Endothelial cell of umbilical vein (primary cell): ENCODE data around the gene WDR4. TPM values are rescaled to one million over a fixed set of nuclear protein-coding genes. Genes with fewer than 3 reads are reported as not detected.
"Not testable (repeated sequence)": the region's sequence is repeated elsewhere in the genome, so short reads cannot be mapped to it uniquely, and the experiment has no call there.

Source experiments
- Bru-seq: library from RNA; stranded (reverse); fragments of 400-500 nt; gene quantifications from one replicate; lab custom pipeline; 2021; lab: Mats Ljungman, UMichigan
- BruChase-seq, 2 experiments: library from RNA; stranded (reverse); fragments of 400-500 nt; gene quantifications; one replicate each; lab custom pipeline; 2021; lab: Mats Ljungman, UMichigan
- BruUV-seq: library from RNA; stranded (reverse); fragments of 400-500 nt; replicated peaks from 2 replicates; lab custom pipeline; 2021; lab: Mats Ljungman, UMichigan
- CTCF ChIA-PET: fragments of 300-600, 350-600 bp; sonication (Branson Sonifier 250); formaldehyde crosslinking; loops from one replicate; lab custom pipeline; 2021; ENCODE audit warnings: antibody characterized with exemption, inconsistent platforms; lab: Charles Lee
- POLR2A ChIA-PET: fragments of 300-600, 350-600 bp; sonication (Branson Sonifier 250); formaldehyde crosslinking; loops from one replicate; lab custom pipeline; 2021; ENCODE audit warnings: antibody characterized with exemption, inconsistent platforms; lab: Charles Lee
- DNase-seq: peaks from one replicate; pipeline ENCODE4 v3.0.0-alpha.2; 2011; ENCODE audit warnings: low read depth, low spot score
- FAIRE-seq: peaks from 2 replicates; lab custom pipeline; 2011; peaks lifted over from hg19 to GRCh38; lab: Jason Lieb, UNC
- H2AFZ ChIP-seq: 2 replicates; pipeline ENCODE4 v1.6.0; 2012; ENCODE audit warnings: low read depth, low read length, control low read depth, inconsistent platforms
- H3K27ac ChIP-seq: 2 replicates; pipeline ENCODE4 v1.5.1; 2011; ENCODE audit warnings: low read depth, mild to moderate bottlenecking, control low read depth, low read length, moderate library complexity; ENCODE audit not compliant: insufficient read depth
- H3K27me3 ChIP-seq, 2 experiments: 2 replicates each; pipeline versions ENCODE4 v1.6.0 to v1.6.1; 2011; ENCODE audit warnings: low read length in 2 of 2, mixed read lengths in 1 of 2; ENCODE audit not compliant: control insufficient read depth in 2 of 2, insufficient read depth in 2 of 2
- H3K36me3 ChIP-seq, 2 experiments: 2 replicates in 1 of 2; 3 replicates in 1 of 2; pipeline ENCODE4 v1.5.1; 2011; ENCODE audit warnings: low read length in 2 of 2, mild to moderate bottlenecking in 1 of 2, moderate library complexity in 1 of 2; ENCODE audit not compliant: control insufficient read depth in 2 of 2, insufficient read depth in 2 of 2; ENCODE audit errors: extremely low read depth in 1 of 2
- H3K4me1 ChIP-seq: 3 replicates; pipeline ENCODE4 v1.5.1; 2011; ENCODE audit warnings: mild to moderate bottlenecking, low read length; ENCODE audit not compliant: control insufficient read depth, insufficient read depth; ENCODE audit errors: extremely low read depth
- H3K4me2 ChIP-seq: 2 replicates; pipeline ENCODE4 v1.6.1; 2011; ENCODE audit warnings: low read length, control low read depth, mixed read lengths; ENCODE audit not compliant: insufficient read depth
- H3K4me3 ChIP-seq, 3 experiments: fragments of 200-600 bp in 1 of 3; sonication (generic), shearing (Covaris generic) in 1 of 3; replicated peaks in 1 of 3; 2 replicates each; pipeline ENCODE4 v1.5.1; 2011 to 2016; ENCODE audit warnings: control low read depth in 3 of 3, low read length in 3 of 3, mild to moderate bottlenecking in 2 of 3, inconsistent platforms in 1 of 3, low read depth in 1 of 3, moderate library complexity in 1 of 3; ENCODE audit not compliant: insufficient read depth in 1 of 3
- H3K79me2 ChIP-seq: 2 replicates; pipeline ENCODE4 v1.6.0; 2012; ENCODE audit warnings: low read length, inconsistent platforms; ENCODE audit not compliant: control insufficient read depth, insufficient read depth
- H3K9ac ChIP-seq: replicated peaks from 2 replicates; pipeline ENCODE3; 2011; ENCODE audit warnings: low read length, control low read depth; ENCODE audit not compliant: insufficient read depth; ENCODE audit errors: extremely low read depth
- H3K9me1 ChIP-seq: replicated peaks from 3 replicates; pipeline ENCODE4 v1.6.0; 2011; ENCODE audit warnings: mild to moderate bottlenecking, low read length; ENCODE audit not compliant: control insufficient read depth, insufficient read depth; ENCODE audit errors: extremely low read depth
- H3K9me3 ChIP-seq: replicated peaks from 2 replicates; pipeline ENCODE4 v1.5.1; 2012; ENCODE audit warnings: low read length, inconsistent platforms; ENCODE audit not compliant: control insufficient read depth, insufficient read depth
- H4K20me1 ChIP-seq: replicated peaks from 2 replicates; pipeline ENCODE3; 2011; ENCODE audit warnings: mild to moderate bottlenecking, low read length; ENCODE audit not compliant: control insufficient read depth, insufficient read depth; ENCODE audit errors: extremely low read depth
- CTCF ChIP-seq, 2 donors: IDR thresholded peaks; 1 replicate in 1 of 2; 2 replicates in 1 of 2; pipeline ENCODE4 v1.5.1; 2011; ENCODE audit warnings: low read length in 2 of 2, mild to moderate bottlenecking in 2 of 2, moderate library complexity in 2 of 2, control low read depth in 1 of 2, inconsistent platforms in 1 of 2, low read depth in 1 of 2; ENCODE audit not compliant: insufficient read depth in 1 of 2; ENCODE audit errors: extremely low read depth in 1 of 2
- EZH2 ChIP-seq: IDR thresholded peaks from 2 replicates; pipeline ENCODE4 v1.6.1; 2012; ENCODE audit warnings: borderline replicate concordance, low read depth, mild to moderate bottlenecking, moderate library complexity, low read length, inconsistent platforms; ENCODE audit not compliant: severe bottlenecking
- FOS ChIP-seq: IDR thresholded peaks from 2 replicates; pipeline ENCODE4 v1.6.1; 2011; ENCODE audit warnings: mild to moderate bottlenecking, low read length, moderate library complexity, borderline replicate concordance; ENCODE audit not compliant: insufficient read depth
- GATA2 ChIP-seq: IDR thresholded peaks from 2 replicates; pipeline ENCODE4 v1.7.0; 2011; ENCODE audit warnings: low read depth, mild to moderate bottlenecking, moderate library complexity, mixed read lengths, low read length; ENCODE audit not compliant: insufficient read length, insufficient read depth
- JUN ChIP-seq: IDR thresholded peaks from 2 replicates; pipeline ENCODE4 v1.6.1; 2011; ENCODE audit warnings: borderline replicate concordance, low read depth; ENCODE audit not compliant: insufficient read length, insufficient read depth
- MAX ChIP-seq: IDR thresholded peaks from 2 replicates; pipeline ENCODE4 v1.6.1; 2011; ENCODE audit not compliant: insufficient read depth, insufficient read length
- MYC ChIP-seq: IDR thresholded peaks from one replicate; pipeline ENCODE4 v1.6.1; 2011; ENCODE audit warnings: mild to moderate bottlenecking, low read depth, low read length
- POLR2A ChIP-seq: IDR thresholded peaks from 2 replicates; pipeline ENCODE4 v1.6.1; 2012; ENCODE audit warnings: low read depth, mild to moderate bottlenecking, control low read depth, low read length
- POLR2AphosphoS5 ChIP-seq: IDR thresholded peaks from 2 replicates; pipeline ENCODE4 v1.6.1; 2012; ENCODE audit warnings: low read depth, mild to moderate bottlenecking, control low read depth, low read length, moderate library complexity; ENCODE audit not compliant: insufficient read depth
- dilution Hi-C: fragments of 300-500 bp; cut with MboI; formaldehyde crosslinking; loops from one replicate; pipeline ENCODE4 v1.15.0; 2019; ENCODE audit warnings: low sequenced_read_pairs; ENCODE audit not compliant: extremely low pct_ligation_motif_present
- intact Hi-C: fragments of 100-400 bp; cut with micrococcal nuclease; formaldehyde crosslinking; loops from one replicate; pipeline ENCODE4 v1.10.0; 2022
- long read RNA-seq: library from polyadenylated mRNA; stranded (forward); transcript quantifications from one replicate; pipeline ENCODE4 v2.0.0, GENCODE V29; 2021
- polyA minus RNA-seq, 3 experiments: library from RNA; depleted of rRNA, polyadenylated mRNA; stranded (reverse); fragments of >200 nt; gene quantifications; 1 replicate in 1 of 3; 2 replicates in 2 of 3; pipeline ENCODE4 v1.2.3, GENCODE V29; 2011
- polyA plus RNA-seq, 4 experiments: library from polyadenylated mRNA; depleted of rRNA in 3 of 4; stranded (reverse) in 3 of 4; unstranded in 1 of 4; fragments of >200 nt; gene quantifications; 2 replicates each; pipeline versions ENCODE4 v1.2.1 to v1.2.3, GENCODE V29; 2011 to 2012; ENCODE audit warnings: missing spikeins in 1 of 4
- total RNA-seq: library from RNA; stranded (reverse); gene quantifications from 2 replicates; pipeline ENCODE4 v1.2.3, GENCODE V29; 2021

The WDR4 gene
- total RNA-seq (30.4 and 40.0 TPM in 2 replicates), polyA plus RNA-seq (18.6 and 24.5 TPM in 2 replicates), polyA minus RNA-seq (24.4 and 28.0 TPM in 2 replicates), Bru-seq, nascent RNA (percentile 74 among the genes with signal in this experiment), BruChase-seq, experiment 1, labeled RNA remaining after a 6-hour chase (percentile 78 among the genes with signal in this experiment), BruChase-seq, experiment 2, labeled RNA remaining after a 2-hour chase (percentile 78 among the genes with signal in this experiment)
- polyA plus RNA-seq (2011; cell fraction: cytosol; rRNA removed) = 21.7 and 22.5 TPM in 2 replicates
- 37.9 and 45.2 TPM in 2 replicates for polyA plus RNA-seq (2011; cell fraction: nucleus; rRNA removed)
- polyA plus RNA-seq (2012) = 24.3 and 29.9 TPM in 2 replicates
- 28.6 TPM for polyA minus RNA-seq (2011; cell fraction: cytosol; rRNA and poly(A)+ RNA removed)
- 22.7 and 27.1 TPM in 2 replicates for polyA minus RNA-seq (2011; cell fraction: nucleus; rRNA and poly(A)+ RNA removed)
- long read RNA-seq, transcript WDR4-202 (11 exons, 2,122 nt) = minor isoform, 9 of 122 reads
- long read RNA-seq, transcript WDR4-201 (12 exons, 1,471 nt) = major isoform, 71 of 122 reads
- long read RNA-seq, partial matches to known transcripts = 6 of 122 reads
- long read RNA-seq, other reads (novel, unspliced or antisense) = 36 of 122 reads

- peaks cover 0 to 2% of the 10 kb centered on the region in 2 experiments for H3K36me3 ChIP-seq
- peak within 1 kb of the TSS; percentile 82 for H3K9ac ChIP-seq
- H3K4me3 ChIP-seq = peak within 1 kb of the TSS; percentile 20 to 69 (median 64)
- dilution Hi-C loops = no loop called here
- H3K27me3 ChIP-seq = no peaks in the 10 kb centered on the region
- peaks cover 10% of the 10 kb centered on the region for H3K4me1 ChIP-seq
- CTCF ChIA-PET = no interaction called here
- no TSS peak for BruUV-seq
- no peaks in the 10 kb centered on the region for H3K9me1 ChIP-seq
- H3K27ac ChIP-seq = peak within 1 kb of the TSS; percentile 77
- no peaks in the 10 kb centered on the region for H4K20me1 ChIP-seq
- FAIRE-seq (peak; percentile 77), DNase-seq (peak; percentile 99)
- intact Hi-C loops = loop anchor here (1.0 kb wide), 1 partner anchor 14 kb away; the partner anchor contains the start of gene NDUFV3
- TF ChIP-seq EZH2 (no peak), MYC (peak; percentile 98), MAX (peak; percentile 96), JUN (peak; percentile 45), GATA2 (no peak), POLR2AphosphoS5 (peak; percentile 81), CTCF (IDR thresholded peaks at IDR 0.05; ENCODE audit: extremely low read depth in 1 of 2, insufficient read depth in 1 of 2, low read depth in 1 of 2, low read length in 2 of 2) (no peak), POLR2A (peak; percentile 96), FOS (no peak)
- H3K9me3 ChIP-seq = no peaks in the 10 kb centered on the region
- H3K79me2 ChIP-seq = peaks cover 34% of the 10 kb centered on the region
- peak within 1 kb of the TSS; percentile 94 for H3K4me2 ChIP-seq
- POLR2A ChIA-PET = no interaction called here
- peak within 1 kb of the TSS; percentile 77 for H2AFZ ChIP-seq
These were observed at the start of gene WDR4 for GRCh38 chr21:42878993-42879787. WDR4 (minus strand) TSS chr21:42879539; CDS start chr21:42879495, 44 bp downstream.

- H3K4me3 ChIP-seq, CTCF ChIA-PET, dilution Hi-C loops, H3K9ac ChIP-seq, BruUV-seq, POLR2A ChIA-PET, H3K9me3 ChIP-seq, H3K27ac ChIP-seq, DNase-seq, H3K4me2 ChIP-seq, H3K27me3 ChIP-seq, H3K9me1 ChIP-seq, H3K4me1 ChIP-seq, H4K20me1 ChIP-seq, H3K79me2 ChIP-seq, H3K36me3 ChIP-seq, H2AFZ ChIP-seq, intact Hi-C loops, FAIRE-seq: not testable (repeated sequence)
These were observed 48.3 kb upstream of the WDR4 start for GRCh38 chr21:42927474-42928200.
